Measurements from ENCODE around the gene FOXJ1.

Gene FOXJ1

DNA sequence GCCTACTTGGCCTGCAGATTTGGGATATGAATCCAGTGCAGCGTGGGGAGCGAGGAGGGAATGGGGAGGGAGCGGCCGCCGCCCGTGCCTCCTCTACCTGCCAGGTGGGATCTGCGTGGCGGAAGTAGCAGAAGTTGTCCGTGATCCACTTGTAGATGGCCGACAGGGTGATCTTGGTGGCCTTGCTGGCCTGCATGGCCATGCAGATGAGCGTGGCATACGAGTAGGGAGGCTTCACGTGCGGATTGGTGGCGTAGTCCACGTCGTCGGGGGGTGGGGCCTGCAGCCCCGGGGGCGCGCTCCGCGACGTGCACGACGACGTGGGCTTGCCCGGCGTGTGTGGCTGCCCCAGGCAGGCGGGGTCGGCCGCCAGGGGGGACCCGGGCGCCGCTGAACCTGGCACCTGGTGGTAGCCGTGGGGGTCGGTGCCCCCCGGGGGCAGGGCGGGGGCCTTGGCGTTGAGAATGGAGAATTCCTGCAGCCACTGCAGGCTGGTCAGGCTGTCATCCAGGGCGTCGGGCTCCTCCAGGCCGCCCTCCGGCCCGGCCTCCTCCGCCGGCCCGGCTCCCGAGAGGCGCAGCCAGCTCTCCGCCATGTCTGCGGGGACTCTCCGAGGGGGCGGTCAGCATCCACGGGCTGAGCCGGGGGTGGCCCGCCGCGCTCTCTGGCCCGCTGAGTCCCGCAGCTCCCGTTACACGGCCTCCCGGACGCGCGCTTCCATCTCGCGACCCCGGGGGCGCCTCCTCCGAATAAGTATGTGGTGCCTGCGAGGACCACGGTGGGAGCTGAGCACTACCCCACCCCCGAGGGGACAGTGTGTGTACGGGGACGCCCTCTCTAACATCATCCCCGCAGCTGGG is 1.0 kb downstream of the FOXJ1 start:
- DNase-seq, result no peak

DNA sequence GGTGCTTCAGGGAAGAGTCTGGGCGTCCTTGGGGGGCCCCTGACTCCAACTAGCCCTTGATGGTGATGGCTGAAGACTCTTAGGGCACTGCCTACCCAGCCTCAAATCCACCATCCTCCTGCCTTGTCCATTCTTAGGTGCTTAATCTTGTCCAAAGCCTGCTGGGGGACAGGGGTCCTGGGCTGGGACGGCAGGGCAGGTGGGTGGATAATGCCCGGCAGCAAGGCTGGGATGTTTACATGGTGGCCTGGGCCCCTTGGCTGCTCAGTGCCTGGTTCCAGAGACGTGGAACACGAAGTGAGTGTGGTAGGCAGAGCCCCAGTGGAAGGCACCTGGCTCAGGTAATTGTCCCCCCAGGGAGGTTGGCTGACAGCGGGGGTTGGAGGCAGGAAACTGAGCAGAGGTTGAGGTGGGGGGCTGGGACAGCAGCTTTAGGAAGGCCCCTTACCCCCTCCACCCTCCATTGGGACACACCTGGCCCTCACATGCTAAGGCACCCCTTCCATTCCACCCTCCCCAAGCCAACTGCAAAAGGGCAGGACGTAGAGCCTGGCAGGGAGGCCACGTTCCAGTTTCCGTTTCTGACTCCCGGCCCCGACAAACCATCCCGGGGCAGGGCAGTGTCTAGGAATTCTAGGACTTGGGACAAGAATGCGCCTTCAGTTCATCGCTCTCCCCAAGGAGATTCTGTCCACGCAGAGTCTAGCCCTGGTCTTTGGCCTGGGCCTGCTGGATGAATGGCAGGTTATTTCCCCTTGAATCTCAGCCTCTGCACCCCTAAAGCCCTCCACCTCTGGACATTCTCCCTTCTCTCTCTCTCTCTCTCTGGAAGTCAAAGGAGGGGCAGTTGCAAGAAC is 1.9 kb downstream of the FOXJ1 start:
- no peak for DNase-seq

DNA sequence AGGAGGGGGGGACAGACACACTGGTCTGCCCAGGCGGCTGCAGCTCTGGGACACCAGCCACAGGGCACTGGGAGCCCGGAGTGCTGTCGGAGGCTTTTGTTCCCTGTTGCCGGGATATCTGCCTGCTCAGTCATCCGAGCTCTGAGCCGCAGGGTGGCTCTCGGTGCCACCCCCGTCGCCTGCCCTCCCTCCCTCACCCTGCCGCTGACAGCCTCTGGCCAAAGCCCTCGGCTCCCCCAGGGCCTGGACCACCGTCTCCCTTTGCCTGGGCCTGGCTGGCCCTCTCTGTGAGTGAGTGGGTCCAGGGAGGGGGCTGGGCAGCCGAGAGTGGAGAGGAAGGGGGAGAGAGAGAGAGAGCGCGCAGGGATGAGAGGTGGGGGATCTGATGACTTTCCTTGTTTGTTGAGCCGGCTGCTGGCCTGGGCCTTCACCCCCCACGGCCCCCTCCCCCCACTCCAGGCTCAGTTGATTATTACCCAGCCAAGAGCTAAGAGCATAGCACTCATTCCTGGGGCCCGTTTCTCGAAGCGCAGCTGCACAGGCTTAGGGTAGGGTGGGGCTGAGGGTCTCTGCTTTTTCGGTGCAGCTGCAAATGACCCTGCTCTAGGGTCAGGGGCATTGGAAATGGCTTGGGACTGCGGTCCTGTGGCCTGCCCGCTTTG is 2.7 kb downstream of the FOXJ1 start:
- DNase-seq, result no peak

DNA sequence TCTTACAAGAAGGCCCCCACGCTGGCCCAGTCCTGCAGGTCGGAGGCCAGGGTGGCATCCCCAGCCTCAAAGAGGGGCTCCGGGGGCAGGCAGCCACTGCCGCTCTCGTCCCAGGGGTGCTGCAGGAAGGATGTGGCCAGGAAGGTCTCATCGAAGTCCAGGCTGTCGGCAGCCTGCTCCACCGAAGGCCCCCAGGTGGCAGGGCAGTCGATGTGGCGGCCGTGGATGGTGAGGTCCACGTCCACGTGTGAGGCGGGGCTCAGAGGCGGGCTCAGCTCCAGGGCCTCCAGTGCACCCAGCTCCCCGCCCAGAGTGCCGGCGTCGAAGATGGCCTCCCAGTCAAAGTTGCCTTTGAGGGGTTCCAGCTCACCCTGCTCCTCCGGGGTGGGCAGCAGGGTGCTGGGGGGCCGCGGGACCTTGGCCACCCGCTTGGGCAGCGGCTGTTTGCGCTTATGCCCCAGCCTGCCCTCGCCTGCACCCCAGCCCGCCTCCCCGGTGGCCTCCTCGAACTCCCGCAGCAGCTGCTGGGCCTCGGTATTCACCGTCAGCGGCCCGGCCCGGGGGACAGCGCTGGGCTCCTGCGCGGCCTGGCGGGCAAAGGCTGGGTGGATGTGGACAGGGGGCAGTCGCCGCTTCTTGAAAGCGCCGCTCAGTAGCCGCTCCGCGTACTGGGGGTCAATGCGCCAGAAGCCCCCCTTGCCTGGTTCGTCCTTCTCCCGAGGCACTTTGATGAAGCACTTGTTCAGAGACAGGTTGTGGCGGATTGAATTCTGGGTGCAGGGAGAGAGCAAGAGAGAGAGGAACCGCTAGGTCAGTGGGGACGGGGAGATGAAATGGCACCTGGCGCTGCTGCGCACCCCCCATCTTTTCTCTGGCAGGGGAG is 3.5 kb downstream of the FOXJ1 start:
- no peak for DNase-seq

DNA sequence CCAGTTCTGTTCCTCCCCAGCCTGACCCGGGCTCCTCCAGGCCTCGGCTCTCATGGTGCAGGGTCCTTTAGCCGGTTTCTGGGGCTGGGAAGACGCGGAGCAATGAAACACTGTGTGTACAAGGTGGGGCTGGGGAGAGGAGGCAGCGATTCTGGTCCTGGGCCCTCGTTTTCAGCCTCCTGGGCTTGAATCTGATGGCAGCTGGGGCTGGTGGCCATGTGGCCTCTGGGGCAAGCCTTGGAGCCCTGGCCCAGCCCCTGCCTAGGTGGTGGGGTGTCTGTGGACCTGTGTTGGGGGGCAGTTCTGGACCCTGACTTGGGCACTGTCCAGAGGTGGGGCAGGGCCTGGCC is 4.1 kb downstream of the FOXJ1 start:
- no peak for DNase-seq

DNA sequence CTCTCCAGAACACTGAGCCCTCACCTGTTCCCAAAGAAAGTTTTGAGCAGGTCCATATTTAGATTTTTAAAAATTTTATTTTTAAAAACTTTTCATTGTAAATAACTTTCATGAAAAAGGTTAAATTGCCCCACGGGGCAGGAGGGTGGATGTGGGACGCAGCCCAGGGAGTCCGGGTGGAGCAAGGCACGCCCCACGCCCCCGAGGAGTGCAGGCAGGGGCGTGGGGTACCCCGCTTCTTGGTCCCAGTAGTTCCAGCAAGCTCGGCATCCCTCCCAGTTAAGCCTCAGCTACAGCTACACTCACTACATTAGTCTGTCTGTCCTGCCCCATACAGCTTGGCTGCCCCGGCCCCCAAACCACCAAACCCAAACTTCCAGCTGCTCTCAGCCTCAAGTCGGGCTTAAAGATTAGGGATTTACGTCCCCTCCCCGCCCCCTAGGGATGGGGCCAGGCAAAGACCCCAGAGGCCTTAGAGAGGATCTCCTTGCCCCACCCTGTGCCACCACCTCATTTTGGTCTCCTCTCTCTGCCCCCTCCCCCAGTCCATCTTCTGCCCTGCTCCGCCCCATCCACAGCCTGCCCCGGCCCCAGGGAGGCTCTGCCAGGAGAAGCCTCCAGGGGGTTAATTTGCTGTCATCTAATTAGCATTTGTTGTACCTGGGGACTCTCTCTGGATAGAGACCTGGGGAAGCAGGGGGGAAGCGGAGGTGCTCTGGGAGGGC is 4.6 kb downstream of the FOXJ1 start:
- DNase-seq, result no peak

DNA sequence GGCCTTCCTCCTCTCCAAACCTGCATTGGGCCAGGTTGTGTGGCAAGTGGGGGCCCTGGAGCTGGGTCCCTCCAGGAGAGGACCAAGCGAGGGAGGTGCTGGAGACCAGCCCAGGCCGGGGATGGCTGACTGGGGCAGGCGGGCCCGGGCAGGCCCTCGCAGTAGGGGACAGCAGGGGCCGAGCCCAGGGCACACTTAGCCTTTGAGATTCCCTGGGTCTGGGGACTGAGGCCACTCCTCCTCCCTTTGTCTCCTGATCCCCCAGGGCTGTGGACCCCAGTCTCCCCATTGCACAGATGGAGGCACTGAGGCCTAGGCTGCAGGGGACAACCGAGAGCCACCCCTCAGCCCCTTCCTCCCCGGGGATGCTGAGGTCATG is 5.2 kb downstream of the FOXJ1 start:
- no peak for DNase-seq

DNA sequence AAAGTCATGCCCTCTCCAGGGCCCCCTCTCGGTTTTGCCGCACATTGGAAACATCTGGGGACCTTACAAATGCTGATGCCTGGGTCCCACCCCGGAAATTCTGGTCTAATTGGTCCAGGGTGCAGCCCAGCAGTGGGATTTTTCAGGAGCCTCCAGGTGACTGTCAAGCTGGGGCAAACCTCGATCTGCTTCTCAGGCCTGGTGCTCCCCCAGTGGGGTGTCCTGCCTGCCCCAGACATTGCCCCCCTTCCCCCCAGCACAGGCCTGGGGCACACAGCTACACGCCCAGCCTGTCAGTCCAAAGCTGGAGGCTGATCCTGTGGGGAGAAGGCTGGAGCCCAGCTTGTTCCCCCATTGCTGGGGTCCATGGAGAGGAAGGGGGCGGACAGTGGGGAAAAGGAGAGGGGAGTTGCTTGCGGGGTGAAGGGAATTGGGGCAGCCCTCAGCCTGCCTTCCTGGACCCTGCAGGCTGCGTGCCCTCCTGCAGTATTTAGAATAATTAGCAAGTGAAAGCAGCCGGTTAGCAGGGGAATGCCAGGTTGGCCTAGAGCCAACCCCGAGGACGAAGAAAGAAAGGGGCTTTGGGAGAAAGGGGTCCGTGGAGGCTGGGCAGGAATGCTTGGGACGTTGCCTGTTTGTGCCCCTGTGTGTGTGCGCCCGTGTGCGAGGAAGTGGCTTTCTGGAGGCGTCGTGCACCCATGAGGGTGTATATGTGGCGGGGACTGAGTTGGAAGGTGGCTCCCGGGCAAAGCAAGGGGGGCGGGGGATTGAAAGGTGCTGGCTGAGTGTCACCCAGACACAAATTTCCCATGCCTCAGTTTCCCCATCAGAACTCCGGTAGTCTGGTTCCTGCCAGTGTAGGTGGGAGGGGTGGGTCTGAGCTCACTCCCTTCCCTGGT is 5.9 kb downstream of the FOXJ1 start:
- DNase-seq, result no peak

DNA sequence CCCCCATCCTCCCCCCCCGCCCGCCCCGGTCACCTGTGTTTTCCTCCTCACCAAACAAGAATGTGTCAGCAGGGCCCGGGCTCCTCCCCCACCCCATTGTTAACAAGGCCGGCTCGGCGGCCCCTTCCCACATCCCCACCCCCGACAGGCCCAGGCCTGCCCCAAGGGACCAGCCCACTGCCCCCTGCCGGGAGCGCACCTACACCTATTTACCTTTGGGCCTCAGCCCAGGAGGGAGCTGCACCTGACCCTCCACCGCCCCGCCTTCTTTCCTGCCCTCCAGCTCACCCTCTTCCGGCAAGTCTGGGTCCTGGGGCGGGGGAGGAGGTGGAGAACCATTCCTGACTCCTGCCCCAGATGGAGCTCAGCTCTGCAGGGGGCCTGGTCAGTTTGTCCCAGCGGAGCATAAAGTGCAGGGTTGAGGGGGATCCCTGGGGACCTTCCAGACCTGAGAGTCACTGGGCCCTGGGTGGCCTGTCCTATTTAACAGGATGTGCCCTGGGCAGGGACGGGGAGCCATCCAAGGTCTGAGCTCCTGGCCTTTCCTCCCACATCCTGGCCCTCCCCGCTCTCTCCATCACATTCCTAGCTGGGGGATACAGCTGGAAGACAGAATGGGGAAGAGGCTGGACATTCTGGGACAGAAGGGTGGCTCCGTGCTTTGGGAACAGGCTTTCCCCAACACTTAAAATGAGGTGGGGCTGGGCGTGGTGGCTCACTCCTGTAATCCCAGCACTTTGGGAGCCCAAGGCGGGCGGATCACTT is 8.3 kb downstream of the FOXJ1 start:
- DNase-seq, result no peak

DNA sequence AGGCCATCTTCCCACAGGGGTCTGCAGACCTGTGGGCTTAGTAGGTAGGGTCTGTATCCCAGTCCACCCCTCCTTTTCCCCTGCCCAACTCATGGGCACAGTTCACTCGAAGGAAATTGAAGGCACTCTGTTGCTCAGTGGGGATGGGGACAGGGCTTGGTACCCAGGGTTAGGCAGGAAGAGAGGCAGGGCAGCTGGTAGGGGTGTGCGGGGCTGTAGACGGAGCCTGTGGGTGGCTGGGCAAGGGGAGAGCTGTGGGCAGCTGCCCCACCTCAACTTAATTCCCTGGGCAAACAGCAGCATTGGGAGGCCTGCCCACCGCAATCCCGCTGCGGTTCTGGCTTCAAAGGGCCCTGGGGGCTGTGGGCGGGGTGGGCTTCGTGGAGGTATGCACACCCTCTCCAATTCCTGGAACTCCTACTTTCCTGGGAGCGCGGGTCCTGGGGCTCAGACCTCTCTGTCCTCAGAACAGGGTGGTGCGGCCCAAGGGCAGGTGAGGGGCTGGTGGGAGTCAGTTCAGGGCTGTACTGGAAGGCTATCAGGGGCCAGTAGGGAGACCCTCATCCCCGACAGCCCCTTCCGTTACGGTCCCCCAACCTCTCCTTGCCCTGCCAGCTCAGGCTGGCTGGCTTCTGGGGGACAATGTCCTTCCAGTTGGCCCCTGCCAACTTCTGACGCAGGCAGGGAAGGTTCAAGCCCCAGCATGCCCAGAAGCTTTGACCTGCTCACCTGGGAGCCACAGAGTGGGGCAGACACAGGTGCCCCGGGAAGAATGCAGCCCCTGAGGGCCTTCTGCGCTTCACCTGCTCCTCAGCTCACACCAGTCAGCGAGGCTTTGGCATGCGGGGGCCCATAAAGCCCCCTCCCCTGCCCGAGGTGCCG is 9.1 kb downstream of the FOXJ1 start:
- no peak for DNase-seq

DNA sequence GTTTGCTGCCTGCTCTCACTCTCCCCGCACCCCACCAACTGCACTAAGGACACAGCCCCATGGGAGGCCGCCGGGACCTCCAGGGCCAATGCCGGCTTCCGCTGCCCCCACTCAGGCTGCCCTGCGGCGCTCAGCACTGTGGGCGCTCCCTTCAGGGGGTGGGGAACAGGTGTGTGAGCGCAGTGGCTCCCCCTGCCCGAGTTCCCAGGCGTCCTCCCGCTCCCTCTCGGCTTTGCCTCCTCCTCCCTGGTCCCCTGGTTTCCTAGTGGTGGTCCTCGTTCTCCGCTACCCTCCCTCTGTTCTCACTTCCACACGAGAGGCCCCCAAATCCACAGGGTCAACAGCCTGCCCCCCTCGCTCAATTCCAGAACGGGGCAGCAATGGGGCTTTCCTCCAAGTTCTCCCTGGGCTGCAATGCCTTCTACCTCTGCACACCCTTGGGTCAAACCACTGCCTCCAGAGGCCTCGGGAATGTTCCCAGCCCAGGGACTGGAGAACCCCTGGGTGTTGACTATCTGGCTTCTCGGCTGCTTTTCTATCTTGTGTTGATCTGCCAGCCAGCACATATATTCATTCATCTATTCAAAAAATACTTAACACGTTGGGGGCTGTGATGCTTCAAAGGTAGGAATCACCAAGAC is 9.9 kb downstream of the FOXJ1 start:
- no peak for DNase-seq

DNA sequence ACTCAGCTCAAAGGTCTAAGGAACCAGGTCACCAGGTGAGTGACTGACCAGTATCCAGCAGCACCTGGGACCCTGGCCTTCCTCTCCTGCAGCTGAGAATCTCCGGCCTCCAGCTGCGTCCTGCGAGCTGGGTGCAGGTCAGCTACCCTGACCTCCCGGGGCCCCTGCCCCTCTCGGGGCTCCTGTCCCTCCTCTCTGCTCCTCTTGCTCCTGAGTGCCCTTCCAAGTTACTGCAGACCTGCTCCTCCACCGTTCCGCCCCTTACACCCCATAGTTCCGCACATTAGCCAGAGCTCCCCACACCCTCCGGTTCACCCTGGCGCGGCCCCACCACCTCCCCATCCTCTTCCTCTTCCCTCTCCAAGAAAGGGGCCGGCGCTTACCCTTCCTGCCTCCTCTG is 10.6 kb downstream of the FOXJ1 start:
- DNase-seq, result no peak

DNA sequence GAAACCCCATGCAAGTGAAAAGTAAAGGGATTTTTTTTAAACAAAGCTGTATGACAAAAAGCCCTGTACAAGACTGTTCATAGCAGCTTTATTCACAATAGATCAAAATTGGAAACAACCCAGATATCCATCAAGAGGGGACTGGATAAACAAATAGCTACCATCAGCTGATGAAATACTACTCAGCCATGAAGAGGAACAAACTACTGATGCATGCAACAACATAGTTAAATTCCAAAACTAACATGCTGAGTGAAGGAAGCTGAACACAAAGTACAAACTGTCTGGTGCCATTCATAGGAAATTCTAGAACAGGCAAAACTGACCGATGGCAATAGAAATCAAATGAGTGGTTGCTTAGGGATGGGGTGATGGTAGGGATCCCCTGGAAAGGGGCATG is 15.1 kb downstream of the FOXJ1 start:
- DNase-seq, result no peak

DNA sequence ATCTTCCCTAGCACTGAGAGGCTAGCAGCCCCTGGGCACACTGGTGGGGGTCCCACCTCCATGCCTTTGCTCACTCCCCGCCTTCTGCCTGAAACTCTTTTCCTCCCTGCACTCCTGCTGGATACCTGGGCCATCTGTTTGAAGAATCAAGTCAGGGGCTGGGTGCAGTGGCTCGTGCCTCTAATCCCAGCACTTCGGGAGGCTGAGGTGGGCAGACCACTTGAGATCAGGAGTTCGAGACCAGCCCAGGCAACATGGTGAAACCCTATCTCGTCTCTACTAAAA is 15.7 kb downstream of the FOXJ1 start:
- DNase-seq, result no peak

DNA sequence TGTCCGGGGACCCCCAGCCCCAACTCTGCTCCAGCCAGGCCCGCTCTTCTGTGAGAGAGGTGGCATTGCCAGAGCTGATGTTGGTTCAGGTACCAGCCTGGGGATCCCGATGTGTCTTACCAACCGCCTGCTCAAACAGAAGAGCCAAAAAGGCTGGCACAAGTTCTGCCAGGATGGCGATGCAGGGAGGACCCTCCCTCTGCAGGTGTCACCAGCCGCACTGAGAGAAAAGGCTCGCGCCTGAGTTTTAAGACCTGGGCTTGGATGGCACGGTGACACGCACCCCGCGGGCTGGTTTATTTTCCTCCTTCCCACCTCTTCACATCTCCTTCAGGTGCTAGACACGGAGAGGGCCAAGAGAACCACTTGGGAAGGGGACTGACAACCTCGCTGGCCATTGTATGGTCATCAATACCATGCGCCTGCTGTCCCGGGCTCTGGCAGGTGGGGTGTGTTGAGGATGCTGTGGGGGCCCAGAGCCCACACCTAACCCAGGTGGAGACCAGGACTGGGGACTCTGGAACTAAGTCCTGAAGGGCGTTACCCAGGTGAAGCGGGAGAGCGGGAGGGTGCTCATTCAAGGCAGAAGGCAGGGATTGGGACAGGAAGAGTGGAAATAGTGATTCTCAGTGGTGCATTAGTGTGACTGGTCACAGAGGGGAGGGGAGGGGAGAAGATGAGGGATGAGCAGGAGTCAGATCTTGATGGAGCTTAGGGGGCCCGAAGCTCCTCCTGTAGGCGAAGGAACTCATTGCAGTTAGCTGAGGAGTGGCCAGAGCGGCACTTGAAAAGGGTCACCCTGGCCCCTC is 16.3 kb downstream of the FOXJ1 start:
- DNase-seq, result no peak

DNA sequence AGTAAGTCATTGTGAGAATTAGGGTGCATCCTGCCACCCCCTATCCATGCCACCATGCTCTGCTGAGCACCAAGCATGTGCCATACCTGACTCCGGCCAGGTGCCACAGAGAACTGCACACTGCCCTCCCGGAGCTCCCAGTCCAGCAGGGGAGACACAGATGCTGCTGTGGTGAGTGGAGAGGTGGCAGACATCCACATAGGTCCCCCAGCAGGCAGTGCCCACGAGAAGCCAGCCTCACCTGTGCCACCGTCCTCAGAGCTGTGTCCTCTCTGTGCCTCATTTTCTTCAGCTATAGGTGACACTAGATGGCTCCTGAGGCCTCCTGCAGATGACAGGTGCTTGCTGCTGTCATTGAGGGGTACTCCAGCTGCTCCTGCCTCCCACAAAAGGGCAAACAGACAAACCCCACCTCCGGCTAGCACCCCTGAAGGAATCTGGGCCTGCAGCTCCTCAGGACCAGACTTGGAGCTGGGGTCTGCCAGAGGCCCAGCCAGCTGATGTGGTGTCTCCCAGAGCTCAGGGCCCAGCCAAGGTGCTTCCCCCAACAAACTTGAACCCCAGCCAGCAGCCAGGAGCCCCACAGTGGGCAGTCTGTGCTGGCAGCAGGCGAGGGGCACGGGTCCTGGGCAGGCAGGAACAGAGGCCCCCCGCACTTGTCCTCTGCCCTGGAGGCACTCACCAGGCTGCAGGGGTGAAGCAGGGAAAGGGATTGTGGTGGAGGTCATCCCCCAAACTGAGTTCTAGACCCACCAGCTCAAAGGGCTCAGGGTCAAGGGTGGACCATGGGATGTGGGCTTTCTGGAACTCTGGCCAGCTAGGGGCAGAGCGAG is 17.1 kb downstream of the FOXJ1 start:
- DNase-seq, result no peak

DNA sequence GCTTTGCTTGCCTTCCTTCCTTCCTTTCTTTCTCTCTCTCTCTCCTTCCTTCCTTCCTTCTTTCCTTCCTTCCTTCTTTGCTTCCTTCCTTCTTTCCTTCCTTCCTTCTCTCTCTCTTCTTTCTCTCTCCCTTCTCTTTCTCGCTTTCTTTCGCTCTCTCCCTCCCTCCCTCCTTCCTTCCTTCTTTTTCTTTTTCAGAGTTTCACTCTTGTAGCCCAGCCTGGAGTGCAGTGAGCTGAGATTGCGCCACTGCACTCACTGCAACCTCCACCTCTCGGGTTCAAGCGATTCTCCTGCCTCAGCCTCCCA is 17.9 kb downstream of the FOXJ1 start:
- no peak for DNase-seq
